Right lobe of liver (tissue), 4 donors: ENCODE results near the gene NRXN2.

Source experiments
- POLR2A ChIP-seq: fragments of 450-650 bp; IDR thresholded peaks from one replicate; pipeline ENCODE4 v1.6.1; 2017; ENCODE audit warnings: antibody characterized with exemption, mild to moderate bottlenecking
- TF ChIP-seq, protein P1 (sequence below), 4 donors: fragments of 200-600 bp in 3 of 4; fragments of 450-650 bp in 1 of 4; IDR thresholded peaks; one replicate each; pipeline versions ENCODE4 v1.5.1 to v1.8.0; 2016 to 2022; ENCODE audit warnings: antibody characterized with exemption in 4 of 4, mild to moderate bottlenecking in 2 of 4
- donor health status: DM: no; HTN: no; CAD: no.
- donor health status: DM: no; HTN: no; CAD: no.
- donor health status: DM: no; HTN: yes; CAD: no.

DNA sequence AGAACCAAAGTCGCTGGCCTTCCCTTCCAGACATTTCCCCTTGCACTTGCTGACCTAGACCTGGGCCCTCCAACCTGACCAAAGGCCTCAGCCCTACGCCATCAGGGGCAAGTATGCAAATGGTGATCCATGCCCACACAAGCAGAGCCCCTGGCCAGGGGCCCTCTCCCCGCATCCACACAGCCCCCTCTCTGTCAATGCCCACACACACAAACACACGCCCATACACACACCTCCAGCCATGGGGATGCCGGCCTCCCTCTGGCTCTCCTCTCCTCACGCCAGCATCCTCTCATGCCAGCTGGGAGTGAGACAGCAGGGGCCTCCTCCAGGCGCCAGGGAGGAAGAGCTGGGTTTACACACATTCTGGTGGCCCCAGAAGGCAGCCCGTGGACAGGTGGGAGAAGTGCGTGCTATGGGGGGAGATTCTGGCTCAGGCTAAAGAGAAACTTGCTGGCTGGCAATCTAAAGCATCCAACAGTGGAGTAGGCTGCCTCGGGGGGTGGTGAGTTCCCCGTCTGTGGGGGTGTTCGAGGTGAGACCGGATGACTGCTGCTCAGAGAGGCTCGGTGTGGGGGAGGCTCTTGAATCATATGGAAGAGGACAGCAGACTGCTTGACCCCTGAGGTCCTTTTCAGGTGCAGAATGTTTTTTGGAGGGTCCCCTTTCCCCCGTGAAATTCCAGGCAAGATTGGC lies 4.8 kb downstream of the NRXN2 start:
- TF ChIP-seq, protein P1, sequence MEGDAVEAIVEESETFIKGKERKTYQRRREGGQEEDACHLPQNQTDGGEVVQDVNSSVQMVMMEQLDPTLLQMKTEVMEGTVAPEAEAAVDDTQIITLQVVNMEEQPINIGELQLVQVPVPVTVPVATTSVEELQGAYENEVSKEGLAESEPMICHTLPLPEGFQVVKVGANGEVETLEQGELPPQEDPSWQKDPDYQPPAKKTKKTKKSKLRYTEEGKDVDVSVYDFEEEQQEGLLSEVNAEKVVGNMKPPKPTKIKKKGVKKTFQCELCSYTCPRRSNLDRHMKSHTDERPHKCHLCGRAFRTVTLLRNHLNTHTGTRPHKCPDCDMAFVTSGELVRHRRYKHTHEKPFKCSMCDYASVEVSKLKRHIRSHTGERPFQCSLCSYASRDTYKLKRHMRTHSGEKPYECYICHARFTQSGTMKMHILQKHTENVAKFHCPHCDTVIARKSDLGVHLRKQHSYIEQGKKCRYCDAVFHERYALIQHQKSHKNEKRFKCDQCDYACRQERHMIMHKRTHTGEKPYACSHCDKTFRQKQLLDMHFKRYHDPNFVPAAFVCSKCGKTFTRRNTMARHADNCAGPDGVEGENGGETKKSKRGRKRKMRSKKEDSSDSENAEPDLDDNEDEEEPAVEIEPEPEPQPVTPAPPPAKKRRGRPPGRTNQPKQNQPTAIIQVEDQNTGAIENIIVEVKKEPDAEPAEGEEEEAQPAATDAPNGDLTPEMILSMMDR (IDR thresholded peaks at IDR 0.05) = no peak
- TF ChIP-seq POLR2A = no peak
